Karpas-422 (cell line): ENCODE results near the gene PGAM5. TPM values are rescaled to one million over a fixed set of nuclear protein-coding genes. Genes with fewer than 3 reads are reported as not detected.

Experiments
- DNase-seq: peaks from one replicate; pipeline ENCODE4 v3.0.0-alpha.2; 2015
- H2AFZ ChIP-seq: fragments of 200-600 bp; sonication (generic); 2 replicates; pipeline ENCODE4 v1.6.1; 2014; ENCODE audit warnings: antibody characterized with exemption, low read length, mixed read lengths
- H3K27ac ChIP-seq: fragments of 200-600 bp; sonication (generic); 2 replicates; pipeline ENCODE4 v1.5.1; 2014; ENCODE audit warnings: mild to moderate bottlenecking, low read length, moderate library complexity
- H3K27me3 ChIP-seq: fragments of 200-600 bp; sonication (generic); 2 replicates; pipeline ENCODE4 v1.6.1; 2014; ENCODE audit warnings: low read length, mixed read lengths
- H3K36me3 ChIP-seq: fragments of 200-600 bp; sonication (generic); 2 replicates; pipeline ENCODE4 v1.6.1; 2014; ENCODE audit warnings: low read length, mixed read lengths; ENCODE audit not compliant: insufficient read depth
- H3K4me1 ChIP-seq: fragments of 200-600 bp; sonication (generic); 2 replicates; pipeline ENCODE4 v1.6.1; 2014; ENCODE audit warnings: mild to moderate bottlenecking, low read length, mixed read lengths
- H3K4me2 ChIP-seq: fragments of 200-600 bp; sonication (generic); 2 replicates; pipeline ENCODE4 v1.6.1; 2014; ENCODE audit warnings: low read length, low read depth, mild to moderate bottlenecking; ENCODE audit not compliant: poor library complexity, severe bottlenecking
- H3K4me3 ChIP-seq: fragments of 200-600 bp; sonication (generic); 2 replicates; pipeline ENCODE4 v1.5.1; 2014; ENCODE audit warnings: mild to moderate bottlenecking, antibody characterized with exemption, low read length, mixed read lengths
- H3K79me2 ChIP-seq: fragments of 200-600 bp; sonication (generic); 2 replicates; pipeline ENCODE4 v1.6.1; 2014; ENCODE audit warnings: mild to moderate bottlenecking, low read length, mixed read lengths
- H3K9ac ChIP-seq: fragments of 200-600 bp; sonication (generic); 2 replicates; pipeline ENCODE4 v1.6.0; 2014; ENCODE audit warnings: low read length
- H3K9me2 ChIP-seq: fragments of 200-600 bp; sonication (generic), shearing (Covaris generic); replicated peaks from 2 replicates; pipeline ENCODE4 v1.6.0; 2014; ENCODE audit warnings: mild to moderate bottlenecking, low read length, moderate library complexity; ENCODE audit not compliant: insufficient read depth
- H3K9me3 ChIP-seq: fragments of 300-700, 200-600 bp; sonication (generic); 2 replicates; pipeline ENCODE4 v1.6.1; 2014; ENCODE audit warnings: low read length, mixed read lengths
- H4K20me1 ChIP-seq: fragments of 200-600 bp; sonication (generic); 2 replicates; pipeline ENCODE4 v1.6.1; 2014; ENCODE audit warnings: mild to moderate bottlenecking, antibody characterized with exemption, low read length, low read depth; ENCODE audit not compliant: insufficient read depth
- total RNA-seq: library from RNA; depleted of rRNA; stranded (reverse); fragments of >200 nt; shearing (Covaris generic); gene quantifications from 2 replicates; pipeline ENCODE4 v1.2.3, GENCODE V29; 2014; ENCODE audit warnings: low replicate concordance

PGAM5 gene
- total RNA-seq, 1 experiment from 2014 or later: 42.5 TPM

DNA sequence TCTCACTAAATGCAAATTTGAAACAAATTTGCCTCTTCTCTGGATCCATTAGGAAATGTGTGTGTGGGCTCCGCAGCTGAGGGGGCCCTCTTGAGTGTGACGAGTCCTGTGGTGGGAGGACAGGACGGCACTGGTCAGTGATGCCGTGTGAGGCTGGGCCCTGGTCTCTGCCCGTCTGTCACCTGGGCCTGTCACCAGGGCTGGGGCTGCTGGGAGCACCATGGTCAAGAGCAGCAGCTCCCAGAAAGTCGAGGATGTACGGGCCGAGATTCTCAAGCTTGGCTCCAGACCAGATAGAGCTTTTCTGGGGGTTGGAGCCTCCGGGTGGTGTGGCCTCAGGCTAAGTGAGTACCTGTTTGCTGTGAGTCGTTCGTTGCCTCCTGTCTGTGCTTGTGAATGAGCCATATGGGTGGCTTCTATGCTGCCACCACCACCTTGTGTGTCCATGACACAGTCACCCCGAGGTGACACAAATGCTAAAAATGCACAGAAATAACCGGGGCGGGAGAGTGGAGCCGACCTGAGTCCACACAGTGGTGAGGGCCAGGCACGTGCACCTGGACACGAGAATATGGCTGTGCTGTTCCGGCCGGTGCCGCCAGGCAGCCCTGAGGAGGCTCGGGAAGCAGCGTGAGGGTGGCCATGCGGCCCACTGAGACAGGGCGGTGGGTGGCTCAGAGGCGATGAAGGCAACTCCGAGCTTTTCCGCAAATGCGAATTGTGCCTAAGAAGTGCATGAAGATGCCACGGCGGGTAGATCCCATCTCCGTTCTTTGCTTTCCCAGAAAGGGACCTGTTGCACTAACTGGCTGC lies 8.7 kb downstream of the PGAM5 start:
- Histone ChIP-seq H3K4me2 (no peak overlapping the region), H3K27me3 (no peaks in the 10 kb centered on the region), H3K9me2 (no peaks in the 10 kb centered on the region), H3K4me1 (peaks cover 5% of the 10 kb centered on the region), H2AFZ (no peak overlapping the region), H3K79me2 (peaks cover 19% of the 10 kb centered on the region), H3K27ac (no peak overlapping the region), H3K9me3 (no peaks in the 10 kb centered on the region), H3K4me3 (no peak overlapping the region), H4K20me1 (peaks cover 22% of the 10 kb centered on the region), H3K9ac (no peak overlapping the region), H3K36me3 (peaks cover 19% of the 10 kb centered on the region)
- no peak for DNase-seq

GRCh38 chr12:132719954-132720324 lies 9.3 kb downstream of the PGAM5 start:
- Histone ChIP-seq H3K4me2 (no peak overlapping the region), H3K9ac (no peak overlapping the region), H4K20me1 (peaks cover 16% of the 10 kb centered on the region), H3K79me2 (peaks cover 14% of the 10 kb centered on the region), H3K36me3 (peaks cover 14% of the 10 kb centered on the region), H3K27me3 (no peaks in the 10 kb centered on the region), H2AFZ (no peak overlapping the region), H3K4me1 (peaks cover 5% of the 10 kb centered on the region), H3K9me2 (no peaks in the 10 kb centered on the region), H3K9me3 (no peaks in the 10 kb centered on the region), H3K4me3 (no peak overlapping the region), H3K27ac (no peak overlapping the region)
- DNase-seq: no peak

DNA sequence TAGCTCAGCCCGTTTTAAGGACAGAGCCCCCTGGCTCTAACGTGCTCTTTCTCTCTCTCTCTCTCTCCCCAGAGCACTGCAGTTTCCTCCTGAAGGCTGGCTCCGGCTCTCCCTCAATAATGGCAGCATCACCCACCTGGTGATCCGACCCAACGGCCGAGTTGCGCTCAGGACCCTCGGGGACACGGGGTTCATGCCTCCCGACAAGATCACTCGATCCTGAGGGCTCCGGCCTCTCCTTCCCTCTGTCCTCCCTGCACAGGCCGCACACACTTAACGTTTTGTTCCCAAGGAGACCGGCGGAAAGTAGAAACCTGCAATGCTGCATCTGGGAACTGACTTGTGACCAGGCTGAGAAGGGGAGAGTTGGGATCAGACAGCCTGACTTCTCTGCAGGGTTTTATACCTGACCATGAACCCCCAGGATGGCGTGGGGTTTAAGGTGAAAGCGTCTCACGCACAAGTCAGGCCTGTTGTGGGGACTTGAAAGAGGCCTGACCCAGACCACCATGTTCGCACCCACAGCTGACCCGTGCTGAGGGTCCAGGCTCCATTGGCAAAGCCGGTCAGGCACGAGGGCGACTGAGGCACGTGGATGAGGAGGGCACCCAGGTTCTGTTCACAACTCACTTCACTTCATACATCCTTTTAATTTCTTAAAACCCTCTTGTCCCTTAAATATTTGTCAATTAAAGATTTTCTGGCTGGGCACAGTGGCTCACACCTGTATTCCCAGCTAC lies 10.1 kb downstream of the PGAM5 start:
- H3K27me3 ChIP-seq: no peaks in the 10 kb centered on the region
- no peak overlapping the region for H3K4me3 ChIP-seq
- H3K27ac ChIP-seq: no peak overlapping the region
- peaks cover 16% of the 10 kb centered on the region; the same call in 1 of the 2 replicates for H4K20me1 ChIP-seq
- H3K36me3 ChIP-seq: peaks cover 19% of the 10 kb centered on the region
- no peak overlapping the region for H2AFZ ChIP-seq
- H3K9me3 ChIP-seq: no peaks in the 10 kb centered on the region
- peaks cover 5% of the 10 kb centered on the region for H3K4me1 ChIP-seq
- H3K9ac ChIP-seq: no peak overlapping the region
- peaks cover 12% of the 10 kb centered on the region for H3K79me2 ChIP-seq
- no peak overlapping the region for H3K4me2 ChIP-seq
- no peak for DNase-seq
- no peaks in the 10 kb centered on the region for H3K9me2 ChIP-seq

DNA sequence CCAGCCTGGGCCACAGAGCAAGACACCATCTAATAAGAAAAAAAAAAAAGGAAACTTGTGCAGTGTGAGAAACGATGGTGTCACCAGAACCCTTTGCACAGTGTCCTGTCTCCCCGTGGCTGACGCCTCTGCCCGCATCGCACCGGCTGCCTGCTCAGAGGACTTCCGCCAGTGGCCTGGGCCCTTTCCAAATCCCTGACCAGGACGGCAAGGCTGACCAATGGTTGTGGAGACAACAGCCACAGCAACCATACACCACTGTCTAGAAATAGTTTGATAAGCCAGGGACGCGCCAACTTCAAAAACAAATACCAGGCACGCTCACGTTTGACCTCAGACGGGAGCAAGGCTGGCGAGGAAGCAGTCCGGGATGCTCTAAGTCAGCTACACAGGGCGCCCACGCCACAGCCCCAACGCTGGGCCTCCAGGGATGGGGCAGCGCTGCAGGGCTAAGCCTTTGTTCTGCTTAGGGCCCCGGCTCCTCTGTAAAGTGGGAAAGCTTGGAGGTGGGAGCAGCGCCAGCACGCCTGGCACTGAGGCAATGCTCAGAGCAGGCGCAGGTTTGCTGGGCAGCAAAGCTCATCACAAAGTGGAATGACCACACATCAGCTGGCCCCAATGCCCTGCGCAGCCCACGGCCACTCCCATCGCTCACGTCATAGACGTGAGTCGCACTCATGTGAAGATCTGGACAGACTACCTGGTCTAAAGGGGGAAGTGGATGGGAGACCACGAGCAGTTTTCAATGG lies 12.5 kb downstream of the PGAM5 start:
- no peak for DNase-seq
- no peak overlapping the region for H2AFZ ChIP-seq
- peaks cover 25% of the 10 kb centered on the region for H3K36me3 ChIP-seq

GRCh38 chr12:132723764-132724140 lies 13.1 kb downstream of the PGAM5 start:
- Histone ChIP-seq H3K4me2 (no peak overlapping the region), H4K20me1 (peaks cover 16% of the 10 kb centered on the region; the same call in 1 of the 2 replicates), H3K9ac (no peak overlapping the region), H3K27ac (no peak overlapping the region), H2AFZ (no peak overlapping the region), H3K9me3 (no peaks in the 10 kb centered on the region), H3K36me3 (peaks cover 28% of the 10 kb centered on the region), H3K4me1 (peaks cover 3% of the 10 kb centered on the region), H3K4me3 (no peak overlapping the region), H3K9me2 (no peaks in the 10 kb centered on the region), H3K79me2 (peaks cover 8% of the 10 kb centered on the region), H3K27me3 (no peaks in the 10 kb centered on the region)
- no peak for DNase-seq

More for the DNA sequence above, 12.5 kb downstream of the PGAM5 start:
- Histone ChIP-seq H3K4me2 (no peak overlapping the region), H3K4me1 (peaks cover 5% of the 10 kb centered on the region), H3K4me3 (no peak overlapping the region), H4K20me1 (peaks cover 16% of the 10 kb centered on the region; the same call in 1 of the 2 replicates), H3K27ac (no peak overlapping the region), H3K9ac (no peak overlapping the region), H3K27me3 (no peaks in the 10 kb centered on the region), H3K79me2 (peaks cover 7% of the 10 kb centered on the region), H3K9me2 (no peaks in the 10 kb centered on the region), H3K9me3 (no peaks in the 10 kb centered on the region)

- H4K20me1 ChIP-seq: peaks cover 9% of the 10 kb centered on the region; the same call in 1 of the 2 replicates
- H3K9me2 ChIP-seq: no peaks in the 10 kb centered on the region
- H3K79me2 ChIP-seq: 0 out of 2 replicates have a peak, but pooled peaks cover 3% of the 10 kb centered on the region
- peaks cover 24% of the 10 kb centered on the region for H3K36me3 ChIP-seq
- no peaks in the 10 kb centered on the region for H3K27me3 ChIP-seq
- no peaks in the 10 kb centered on the region for H3K4me1 ChIP-seq
- H3K4me2 ChIP-seq: no peak overlapping the region
- DNase-seq: no peak
- no peak overlapping the region for H2AFZ ChIP-seq
- no peak overlapping the region for H3K9ac ChIP-seq
- no peaks in the 10 kb centered on the region for H3K9me3 ChIP-seq
- no peak overlapping the region for H3K4me3 ChIP-seq
- H3K27ac ChIP-seq: no peak overlapping the region
Measured at GRCh38 chr12:132724506-132725241, 14.0 kb downstream of the PGAM5 start.

- H3K9me2 ChIP-seq: no peaks in the 10 kb centered on the region
- H4K20me1 ChIP-seq: 0 out of 2 replicates have a peak, but pooled peaks cover under 1% of the 10 kb centered on the region
- no peaks in the 10 kb centered on the region for H3K9me3 ChIP-seq
- H3K27ac ChIP-seq: no peak overlapping the region
- no peaks in the 10 kb centered on the region for H3K4me1 ChIP-seq
- H3K9ac ChIP-seq: no peak overlapping the region
- H3K79me2 ChIP-seq: 0 out of 2 replicates have a peak, but pooled peaks cover 3% of the 10 kb centered on the region
- H3K4me3 ChIP-seq: no peak overlapping the region
- H3K4me2 ChIP-seq: no peak overlapping the region
- H3K27me3 ChIP-seq: no peaks in the 10 kb centered on the region
- peaks cover 24% of the 10 kb centered on the region for H3K36me3 ChIP-seq
- no peak for DNase-seq
- H2AFZ ChIP-seq: no peak overlapping the region
Measured at GRCh38 chr12:132726386-132726785, 15.7 kb downstream of the PGAM5 start.
